ENCODE measurements around the gene CD2AP.

DNA sequence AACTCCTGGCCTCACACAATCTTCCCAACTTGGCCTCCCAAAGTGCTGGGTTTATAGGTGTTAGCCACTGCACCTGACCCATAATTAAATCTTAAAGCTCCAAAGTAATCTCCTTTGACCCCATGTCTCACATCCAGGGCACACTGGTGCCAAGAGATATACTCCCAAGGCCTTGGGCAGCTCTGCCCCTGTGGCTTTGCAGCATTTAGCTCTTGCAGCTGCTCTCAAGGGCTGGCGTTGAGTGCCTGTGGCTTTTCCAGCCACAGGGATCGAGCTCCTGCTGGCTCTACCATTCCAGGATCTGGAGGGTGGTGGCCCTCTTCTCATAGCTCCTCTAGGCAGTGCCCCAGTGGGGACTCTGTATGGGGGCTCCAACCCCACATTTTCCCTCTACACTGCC lies 49.3 kb upstream of the CD2AP start:
- TF ChIP-seq, protein P1, sequence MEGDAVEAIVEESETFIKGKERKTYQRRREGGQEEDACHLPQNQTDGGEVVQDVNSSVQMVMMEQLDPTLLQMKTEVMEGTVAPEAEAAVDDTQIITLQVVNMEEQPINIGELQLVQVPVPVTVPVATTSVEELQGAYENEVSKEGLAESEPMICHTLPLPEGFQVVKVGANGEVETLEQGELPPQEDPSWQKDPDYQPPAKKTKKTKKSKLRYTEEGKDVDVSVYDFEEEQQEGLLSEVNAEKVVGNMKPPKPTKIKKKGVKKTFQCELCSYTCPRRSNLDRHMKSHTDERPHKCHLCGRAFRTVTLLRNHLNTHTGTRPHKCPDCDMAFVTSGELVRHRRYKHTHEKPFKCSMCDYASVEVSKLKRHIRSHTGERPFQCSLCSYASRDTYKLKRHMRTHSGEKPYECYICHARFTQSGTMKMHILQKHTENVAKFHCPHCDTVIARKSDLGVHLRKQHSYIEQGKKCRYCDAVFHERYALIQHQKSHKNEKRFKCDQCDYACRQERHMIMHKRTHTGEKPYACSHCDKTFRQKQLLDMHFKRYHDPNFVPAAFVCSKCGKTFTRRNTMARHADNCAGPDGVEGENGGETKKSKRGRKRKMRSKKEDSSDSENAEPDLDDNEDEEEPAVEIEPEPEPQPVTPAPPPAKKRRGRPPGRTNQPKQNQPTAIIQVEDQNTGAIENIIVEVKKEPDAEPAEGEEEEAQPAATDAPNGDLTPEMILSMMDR (IDR thresholded peaks at IDR 0.05): no peak
- TF ChIP-seq EZH2 (IDR thresholded peaks at IDR 0.05; ENCODE audit: borderline replicate concordance, insufficient read depth, low read depth, low read length, poor library complexity, severe bottlenecking): no peak

Measured in B cell (primary cell).